HepG2 (cell line): ENCODE data around the gene DNM1L. TPM values are rescaled to one million over a fixed set of nuclear protein-coding genes. Genes with fewer than 3 reads are reported as not detected.

Source experiments
- CENPT ChIP-seq: sonication (generic); formaldehyde crosslinking; IDR thresholded peaks from 2 replicates; pipeline ENCODE4 v1.8.0; 2022; ENCODE audit warnings: low read depth, mild to moderate bottlenecking, moderate library complexity, missing genetic modification reagents
- DNMT1 ChIP-seq: sonication (generic); formaldehyde crosslinking; IDR thresholded peaks from 2 replicates; pipeline ENCODE4 v1.5.1; 2020; ENCODE audit warnings: mild to moderate bottlenecking, missing genetic modification reagents
- GLI4 ChIP-seq: sonication (generic); formaldehyde crosslinking; IDR thresholded peaks from 2 replicates; pipeline ENCODE4 v1.5.1; 2020; ENCODE audit warnings: missing genetic modification reagents, mild to moderate bottlenecking, moderate library complexity, borderline replicate concordance
- JARID2 ChIP-seq: sonication (generic); formaldehyde crosslinking; IDR thresholded peaks from 2 replicates; pipeline ENCODE4 v1.8.1; 2023; ENCODE audit warnings: missing genetic modification reagents, inconsistent platforms; ENCODE audit not compliant: insufficient replicate concordance
- KLF6 ChIP-seq: IDR thresholded peaks from 2 replicates; pipeline ENCODE4 v1.8.0; 2016; ENCODE audit warnings: missing biosample characterization, missing genetic modification reagents
- NFE2L1 ChIP-seq: sonication (generic); formaldehyde crosslinking; IDR thresholded peaks from 2 replicates; pipeline ENCODE4 v1.4.0; 2020; ENCODE audit warnings: missing genetic modification reagents, mild to moderate bottlenecking, borderline replicate concordance
- NFIC ChIP-seq: IDR thresholded peaks from 2 replicates; pipeline ENCODE4 v1.6.1; 2012; ENCODE audit warnings: mild to moderate bottlenecking, low read length, inconsistent platforms
- NKX3-1 ChIP-seq: sonication (generic); formaldehyde crosslinking; IDR thresholded peaks from 2 replicates; pipeline ENCODE4 v1.5.0; 2020; ENCODE audit warnings: missing genetic modification reagents
- PAX8 ChIP-seq: sonication (generic); formaldehyde crosslinking; IDR thresholded peaks from 2 replicates; pipeline ENCODE4 v1.8.0; 2022; ENCODE audit warnings: mild to moderate bottlenecking, missing genetic modification reagents, borderline replicate concordance
- REXO4 ChIP-seq: sonication (generic); formaldehyde crosslinking; IDR thresholded peaks from 2 replicates; pipeline ENCODE4 v1.8.0; 2022; ENCODE audit warnings: missing genetic modification reagents, mild to moderate bottlenecking, borderline replicate concordance
- SPEN ChIP-seq: sonication (generic); formaldehyde crosslinking; IDR thresholded peaks from 2 replicates; pipeline ENCODE4 v1.5.1; 2020; ENCODE audit warnings: low read depth, mild to moderate bottlenecking, missing genetic modification reagents
- TBP ChIP-seq: sonication (generic); formaldehyde crosslinking; IDR thresholded peaks from 2 replicates; pipeline ENCODE4 v1.5.0; 2020; ENCODE audit warnings: missing genetic modification reagents
- TEAD2 ChIP-seq: sonication (generic); formaldehyde crosslinking; IDR thresholded peaks from 2 replicates; pipeline ENCODE4 v1.9.0; 2021; ENCODE audit warnings: missing genetic modification reagents
- TOPORS ChIP-seq: sonication (generic); formaldehyde crosslinking; IDR thresholded peaks from 2 replicates; pipeline ENCODE4 v1.8.0; 2023; ENCODE audit warnings: mild to moderate bottlenecking, missing genetic modification reagents
- TP53 ChIP-seq: sonication (generic); formaldehyde crosslinking; conservative IDR thresholded peaks from 2 replicates; pipeline ENCODE4 v1.4.0; 2020; ENCODE audit warnings: missing genetic modification reagents
- XRCC5 ChIP-seq: fragments of 200-400 bp; formaldehyde crosslinking; optimal IDR thresholded peaks from 2 replicates; pipeline ENCODE3; 2017; ENCODE audit warnings: mild to moderate bottlenecking, low read length
- ZBTB20 ChIP-seq: sonication (generic); formaldehyde crosslinking; IDR thresholded peaks from 2 replicates; pipeline ENCODE4 v1.8.1; 2023; ENCODE audit warnings: missing genetic modification reagents, low read depth, mild to moderate bottlenecking, borderline replicate concordance
- ZFP41 ChIP-seq: sonication (generic); formaldehyde crosslinking; IDR thresholded peaks from 2 replicates; pipeline ENCODE4 v1.4.0; 2020; ENCODE audit warnings: mild to moderate bottlenecking, missing genetic modification reagents, borderline replicate concordance
- ZNF33A ChIP-seq: sonication (generic); formaldehyde crosslinking; IDR thresholded peaks from 2 replicates; pipeline ENCODE4 v1.5.1; 2020; ENCODE audit warnings: missing genetic modification reagents, mild to moderate bottlenecking, moderate library complexity, borderline replicate concordance
- ZNF430 ChIP-seq: sonication (generic); formaldehyde crosslinking; IDR thresholded peaks from 2 replicates; pipeline ENCODE4 v1.9.0; 2021; ENCODE audit warnings: mild to moderate bottlenecking, missing genetic modification reagents
- ZNF552 ChIP-seq: sonication (generic); formaldehyde crosslinking; IDR thresholded peaks from 2 replicates; pipeline ENCODE4 v1.9.0; 2022; ENCODE audit warnings: missing genetic modification reagents, mild to moderate bottlenecking, borderline replicate concordance
- ZNF577 ChIP-seq: sonication (generic); formaldehyde crosslinking; IDR thresholded peaks from 2 replicates; pipeline ENCODE4 v1.4.0; 2020; ENCODE audit warnings: mild to moderate bottlenecking, low read depth, missing genetic modification reagents, borderline replicate concordance
- ZNF652 ChIP-seq: IDR thresholded peaks from 2 replicates; pipeline ENCODE4 v1.6.1; 2016; ENCODE audit warnings: low read depth, borderline replicate concordance
- ZNF724P ChIP-seq: sonication (generic); formaldehyde crosslinking; IDR thresholded peaks from 2 replicates; pipeline ENCODE4 v1.8.0; 2022; ENCODE audit warnings: missing genetic modification reagents, borderline replicate concordance
- polyA plus RNA-seq, 8 experiments: library from polyadenylated mRNA; depleted of rRNA in 3 of 8; stranded (reverse) in 7 of 8; unstranded in 1 of 8; fragments of >200 nt; fragmentation: Illumina TruSeq in 4 of 8; extraction: Trizol in 4 of 8; gene quantifications; 2 replicates each; pipeline versions ENCODE4 v1.2.1 to v1.2.3, GENCODE V29; 2011 to 2016; ENCODE audit warnings: low read depth in 4 of 8, missing spikeins in 1 of 8, mixed read lengths in 1 of 8; ENCODE audit not compliant: insufficient read depth in 1 of 8
- total RNA-seq, 5 experiments: library from RNA; depleted of rRNA; stranded (reverse); fragments of >200 nt; fragmentation: Illumina TruSeq; extraction: Trizol; gene quantifications; 2 replicates each; pipeline ENCODE4 v1.2.3, GENCODE V29; 2016; ENCODE audit warnings: low read depth in 1 of 5
- TF ChIP-seq, protein P1 (sequence below): sonication (generic); formaldehyde crosslinking; IDR thresholded peaks from 2 replicates; pipeline ENCODE4 v1.4.0; 2020; ENCODE audit warnings: missing genetic modification reagents
- TF ChIP-seq, protein P2 (sequence below): sonication (generic); formaldehyde crosslinking; IDR thresholded peaks from 2 replicates; pipeline ENCODE4 v1.5.0; 2020; ENCODE audit warnings: mild to moderate bottlenecking, missing genetic modification reagents, borderline replicate concordance

The DNM1L gene
- total and polyA plus RNA-seq, 2 of the 13 experiments (the other 11 are each of a cell fraction or from before 2014, with no cell fraction given) = 35.9 to 65.8 TPM

DNA sequence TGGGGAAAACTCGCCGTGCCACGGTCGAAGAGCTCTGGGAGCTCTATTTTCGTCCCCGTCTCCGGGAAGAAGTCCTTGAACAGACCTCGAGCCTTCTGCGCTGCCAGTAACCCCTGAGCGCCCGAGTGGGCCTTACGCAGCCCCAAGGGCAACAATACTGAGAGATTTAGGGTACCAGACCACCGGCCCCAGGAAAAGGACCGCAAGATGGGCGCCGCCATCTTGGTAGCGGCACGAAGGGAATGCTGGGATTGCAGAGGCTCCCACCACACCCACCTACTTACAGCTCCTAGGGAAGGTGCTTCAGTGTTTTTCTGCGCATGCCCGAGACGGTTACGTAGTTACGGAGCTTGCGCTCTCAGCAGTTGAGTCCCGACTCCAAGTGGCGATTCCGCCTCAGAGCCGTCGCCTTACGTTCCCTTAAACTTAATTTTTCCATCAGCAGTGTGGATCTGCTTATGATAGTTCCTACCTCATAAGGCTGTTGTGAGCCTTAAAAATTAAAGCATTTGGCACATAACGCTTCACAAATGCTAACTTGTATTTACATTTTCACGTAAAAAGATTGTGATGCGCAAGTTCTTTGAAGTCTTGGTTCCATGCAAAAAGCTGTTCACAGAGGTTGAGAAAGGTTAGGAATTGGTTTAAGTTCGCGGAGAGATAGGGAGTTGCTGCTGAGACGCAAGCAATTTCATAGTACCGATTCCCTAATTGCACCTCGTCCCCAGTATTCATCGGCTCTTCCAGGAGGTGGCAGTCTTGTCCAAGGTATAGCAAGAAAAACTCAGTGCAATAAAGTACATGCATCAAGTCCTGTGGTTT, 76.8 kb downstream of the DNM1L start, which contains the start of gene YARS2 (continued):
- TF ChIP-seq, protein P1, sequence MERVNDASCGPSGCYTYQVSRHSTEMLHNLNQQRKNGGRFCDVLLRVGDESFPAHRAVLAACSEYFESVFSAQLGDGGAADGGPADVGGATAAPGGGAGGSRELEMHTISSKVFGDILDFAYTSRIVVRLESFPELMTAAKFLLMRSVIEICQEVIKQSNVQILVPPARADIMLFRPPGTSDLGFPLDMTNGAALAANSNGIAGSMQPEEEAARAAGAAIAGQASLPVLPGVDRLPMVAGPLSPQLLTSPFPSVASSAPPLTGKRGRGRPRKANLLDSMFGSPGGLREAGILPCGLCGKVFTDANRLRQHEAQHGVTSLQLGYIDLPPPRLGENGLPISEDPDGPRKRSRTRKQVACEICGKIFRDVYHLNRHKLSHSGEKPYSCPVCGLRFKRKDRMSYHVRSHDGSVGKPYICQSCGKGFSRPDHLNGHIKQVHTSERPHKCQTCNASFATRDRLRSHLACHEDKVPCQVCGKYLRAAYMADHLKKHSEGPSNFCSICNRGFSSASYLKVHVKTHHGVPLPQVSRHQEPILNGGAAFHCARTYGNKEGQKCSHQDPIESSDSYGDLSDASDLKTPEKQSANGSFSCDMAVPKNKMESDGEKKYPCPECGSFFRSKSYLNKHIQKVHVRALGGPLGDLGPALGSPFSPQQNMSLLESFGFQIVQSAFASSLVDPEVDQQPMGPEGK (CRISPR knock-in tag) = 0 out of 2 replicates have a peak, but pooled peaks have one; percentile 31
- TF ChIP-seq TOPORS = no peak; the same call in 1 of the 2 replicates
- no peak for TF ChIP-seq REXO4 (CRISPR knock-in tag)
- TF ChIP-seq XRCC5 = peak; percentile 17
- TF ChIP-seq SPEN (CRISPR knock-in tag) = 0 out of 2 replicates have a peak, but pooled peaks have one; percentile 6
- no peak; the same call in 1 of the 2 replicates for TF ChIP-seq CENPT (CRISPR knock-in tag)
- TF ChIP-seq TP53 (CRISPR knock-in tag) = no peak
- no peak for TF ChIP-seq DNMT1 (CRISPR knock-in tag)
- TF ChIP-seq TEAD2 (CRISPR knock-in tag) = no peak
- TF ChIP-seq ZBTB20 (CRISPR knock-in tag) = no peak
- no peak for TF ChIP-seq NFE2L1 (CRISPR knock-in tag)
- TF ChIP-seq KLF6 (CRISPR knock-in tag) = peak; percentile 88
- TF ChIP-seq, protein P2, sequence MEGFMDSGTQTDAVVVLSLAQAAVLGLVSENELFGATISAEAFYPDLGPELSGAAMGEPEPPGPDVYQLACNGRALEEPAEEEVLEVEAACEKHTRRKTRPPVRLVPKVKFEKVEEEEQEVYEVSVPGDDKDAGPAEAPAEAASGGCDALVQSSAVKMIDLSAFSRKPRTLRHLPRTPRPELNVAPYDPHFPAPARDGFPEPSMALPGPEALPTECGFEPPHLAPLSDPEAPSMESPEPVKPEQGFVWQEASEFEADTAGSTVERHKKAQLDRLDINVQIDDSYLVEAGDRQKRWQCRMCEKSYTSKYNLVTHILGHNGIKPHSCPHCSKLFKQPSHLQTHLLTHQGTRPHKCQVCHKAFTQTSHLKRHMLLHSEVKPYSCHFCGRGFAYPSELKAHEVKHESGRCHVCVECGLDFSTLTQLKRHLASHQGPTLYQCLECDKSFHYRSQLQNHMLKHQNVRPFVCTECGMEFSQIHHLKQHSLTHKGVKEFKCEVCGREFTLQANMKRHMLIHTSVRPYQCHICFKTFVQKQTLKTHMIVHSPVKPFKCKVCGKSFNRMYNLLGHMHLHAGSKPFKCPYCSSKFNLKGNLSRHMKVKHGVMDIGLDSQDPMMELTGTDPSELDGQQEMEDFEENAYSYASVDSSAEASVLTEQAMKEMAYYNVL = peak; percentile 31; the same call in 1 of the 2 replicates
- TF ChIP-seq PAX8 (CRISPR knock-in tag) = no peak
- no peak for TF ChIP-seq ZNF724P
- no peak for TF ChIP-seq ZNF552 (CRISPR knock-in tag)
- TF ChIP-seq ZNF652 = no peak
- TF ChIP-seq ZNF577 (CRISPR knock-in tag) = no peak
- TF ChIP-seq GLI4 = no peak
- TF ChIP-seq JARID2 (CRISPR knock-in tag) = peak; percentile 68
- no peak for TF ChIP-seq ZFP41 (CRISPR knock-in tag)
- no peak for TF ChIP-seq ZNF33A (CRISPR knock-in tag)
- no peak; the same call in 1 of the 2 replicates for TF ChIP-seq NKX3-1
- TF ChIP-seq ZNF430 (CRISPR knock-in tag) = 0 out of 2 replicates have a peak, but pooled peaks have one; percentile 36
- peak; percentile 25; the same call in 1 of the 2 replicates for TF ChIP-seq NFIC
- TF ChIP-seq TBP (CRISPR knock-in tag) = no peak
